ENCODE results near the gene TMEM184B. TPM values are rescaled to one million over a fixed set of nuclear protein-coding genes. Genes with fewer than 3 reads are reported as not detected.

The TMEM184B gene
- total RNA-seq, 4 donors from 2014 or later = 41.2 to 86.4 (median 48.6) TPM

DNA sequence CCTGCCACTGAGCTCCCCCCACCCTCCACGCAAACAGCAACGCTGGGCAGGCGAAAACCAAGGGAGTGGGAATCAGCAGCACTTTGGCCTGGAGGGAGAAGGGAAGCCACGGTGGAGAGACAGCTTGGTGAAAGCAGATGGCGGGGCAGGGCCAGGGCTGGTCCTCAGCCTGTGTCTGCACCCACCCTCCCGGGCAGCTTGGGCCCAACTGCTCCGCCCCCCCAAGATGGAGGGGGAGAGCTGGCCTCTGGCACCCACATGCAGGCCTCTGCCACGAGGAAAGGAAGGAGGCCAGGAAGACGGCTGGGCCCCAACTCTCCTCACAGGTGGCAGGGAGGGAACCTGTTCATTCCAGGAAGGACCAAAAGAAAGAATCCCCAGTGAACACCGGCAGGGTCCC is 53.2 kb downstream of the TMEM184B start:
- ATAC-seq (ENCODE audit: low FRiP score) (no peak), DNase-seq (ENCODE audit: low spot score) (no peak)
- TF ChIP-seq, protein P1, sequence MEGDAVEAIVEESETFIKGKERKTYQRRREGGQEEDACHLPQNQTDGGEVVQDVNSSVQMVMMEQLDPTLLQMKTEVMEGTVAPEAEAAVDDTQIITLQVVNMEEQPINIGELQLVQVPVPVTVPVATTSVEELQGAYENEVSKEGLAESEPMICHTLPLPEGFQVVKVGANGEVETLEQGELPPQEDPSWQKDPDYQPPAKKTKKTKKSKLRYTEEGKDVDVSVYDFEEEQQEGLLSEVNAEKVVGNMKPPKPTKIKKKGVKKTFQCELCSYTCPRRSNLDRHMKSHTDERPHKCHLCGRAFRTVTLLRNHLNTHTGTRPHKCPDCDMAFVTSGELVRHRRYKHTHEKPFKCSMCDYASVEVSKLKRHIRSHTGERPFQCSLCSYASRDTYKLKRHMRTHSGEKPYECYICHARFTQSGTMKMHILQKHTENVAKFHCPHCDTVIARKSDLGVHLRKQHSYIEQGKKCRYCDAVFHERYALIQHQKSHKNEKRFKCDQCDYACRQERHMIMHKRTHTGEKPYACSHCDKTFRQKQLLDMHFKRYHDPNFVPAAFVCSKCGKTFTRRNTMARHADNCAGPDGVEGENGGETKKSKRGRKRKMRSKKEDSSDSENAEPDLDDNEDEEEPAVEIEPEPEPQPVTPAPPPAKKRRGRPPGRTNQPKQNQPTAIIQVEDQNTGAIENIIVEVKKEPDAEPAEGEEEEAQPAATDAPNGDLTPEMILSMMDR (IDR thresholded peaks at IDR 0.05) = no peak

GRCh38 chr22:38218661-38219622 is 53.9 kb downstream of the TMEM184B start:
- TF ChIP-seq, protein P1 (IDR thresholded peaks at IDR 0.05) = no peak
- peak; percentile 88 for DNase-seq (ENCODE audit: low spot score)
- peak; percentile 73 for ATAC-seq (ENCODE audit: low FRiP score)

- DNase-seq (ENCODE audit: low spot score) (no peak), ATAC-seq (ENCODE audit: low FRiP score) (no peak)
- TF ChIP-seq, protein P1 (IDR thresholded peaks at IDR 0.05) = no peak
These were observed 57.4 kb downstream of the TMEM184B start for GRCh38 chr22:38215156-38216038.

DNA sequence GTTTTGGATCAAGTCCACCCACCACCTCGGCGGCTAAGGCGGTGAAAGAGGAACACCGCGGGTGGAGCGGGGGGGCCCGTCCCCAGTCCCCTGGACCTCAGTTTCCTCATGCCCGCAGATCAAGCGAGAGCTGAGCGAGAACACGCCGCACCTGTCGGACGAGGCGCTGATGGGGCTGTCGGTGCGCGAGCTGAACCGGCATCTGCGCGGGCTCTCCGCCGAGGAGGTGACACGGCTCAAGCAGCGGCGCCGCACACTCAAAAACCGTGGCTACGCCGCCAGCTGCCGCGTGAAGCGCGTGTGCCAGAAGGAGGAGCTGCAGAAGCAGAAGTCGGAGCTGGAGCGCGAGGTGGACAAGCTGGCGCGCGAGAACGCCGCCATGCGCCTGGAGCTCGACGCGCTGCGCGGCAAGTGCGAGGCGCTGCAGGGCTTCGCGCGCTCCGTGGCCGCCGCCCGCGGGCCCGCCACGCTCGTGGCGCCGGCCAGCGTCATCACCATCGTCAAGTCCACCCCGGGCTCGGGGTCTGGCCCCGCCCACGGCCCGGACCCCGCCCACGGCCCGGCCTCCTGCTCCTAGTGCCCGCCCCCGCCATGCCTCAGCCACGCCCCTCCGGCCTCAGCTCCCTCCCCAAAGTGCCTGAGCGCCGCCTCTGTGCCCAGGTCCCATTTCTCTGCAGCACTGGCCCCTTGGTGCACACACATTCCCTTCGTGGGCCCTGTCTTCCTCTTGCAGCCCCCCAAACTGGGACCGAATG is 58.3 kb downstream of the TMEM184B start:
- DNase-seq (ENCODE audit: low spot score) (no peak), ATAC-seq (ENCODE audit: low FRiP score) (no peak)
- TF ChIP-seq, protein P1 (IDR thresholded peaks at IDR 0.05) = no peak

- TF ChIP-seq, protein P1 (IDR thresholded peaks at IDR 0.05) = no peak
- DNase-seq (ENCODE audit: low spot score) (no peak), ATAC-seq (ENCODE audit: low FRiP score) (no peak)
These were observed 58.9 kb downstream of the TMEM184B start for GRCh38 chr22:38213990-38214301.

- DNase-seq (ENCODE audit: low spot score) = no peak
- no peak for ATAC-seq (ENCODE audit: low FRiP score)
- TF ChIP-seq, protein P1 (IDR thresholded peaks at IDR 0.05) = no peak
These were observed 59.4 kb downstream of the TMEM184B start for GRCh38 chr22:38213319-38213989.

All from omental fat pad (tissue), 4 donors.